Breast epithelium (tissue), 3 donors: ENCODE results near the gene TRIM37.

Experiments used
- POLR2A ChIP-seq: fragments of 450-650 bp; IDR thresholded peaks from one replicate; pipeline ENCODE4 v1.6.1; 2016; ENCODE audit warnings: antibody characterized with exemption, mild to moderate bottlenecking, moderate library complexity
- TF ChIP-seq, protein P1 (sequence below), 3 donors: fragments of 450-650 bp; IDR thresholded peaks; one replicate each; pipeline ENCODE4 v1.5.1; 2016 to 2017; ENCODE audit warnings: antibody characterized with exemption in 3 of 3, mild to moderate bottlenecking in 3 of 3, moderate library complexity in 3 of 3

DNA sequence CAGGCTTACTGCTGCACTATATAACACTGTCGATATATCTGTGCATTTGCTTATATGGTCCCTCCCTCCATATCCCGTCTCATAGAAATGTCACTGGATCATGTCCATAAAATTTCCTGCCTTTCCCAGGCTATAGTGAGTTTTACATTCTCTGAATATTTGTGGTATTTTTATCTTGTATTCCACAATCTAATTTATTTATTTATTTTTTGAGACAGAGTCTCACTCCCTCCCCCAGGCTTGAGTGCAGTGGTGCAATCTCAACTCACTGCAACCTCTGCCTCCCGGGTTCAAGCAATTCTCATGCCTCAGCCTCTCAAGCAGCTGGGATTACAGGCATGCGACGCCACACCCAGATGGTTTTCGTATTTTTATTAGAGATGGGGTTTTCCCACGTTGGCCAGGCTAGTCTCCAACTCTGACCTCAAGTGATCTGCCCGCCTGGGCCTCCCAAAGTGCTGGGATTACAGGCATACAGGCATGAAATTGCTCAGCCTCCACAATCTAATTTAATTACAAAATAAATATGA is 12.9 kb downstream of the TRIM37 start:
- TF ChIP-seq, protein P1, sequence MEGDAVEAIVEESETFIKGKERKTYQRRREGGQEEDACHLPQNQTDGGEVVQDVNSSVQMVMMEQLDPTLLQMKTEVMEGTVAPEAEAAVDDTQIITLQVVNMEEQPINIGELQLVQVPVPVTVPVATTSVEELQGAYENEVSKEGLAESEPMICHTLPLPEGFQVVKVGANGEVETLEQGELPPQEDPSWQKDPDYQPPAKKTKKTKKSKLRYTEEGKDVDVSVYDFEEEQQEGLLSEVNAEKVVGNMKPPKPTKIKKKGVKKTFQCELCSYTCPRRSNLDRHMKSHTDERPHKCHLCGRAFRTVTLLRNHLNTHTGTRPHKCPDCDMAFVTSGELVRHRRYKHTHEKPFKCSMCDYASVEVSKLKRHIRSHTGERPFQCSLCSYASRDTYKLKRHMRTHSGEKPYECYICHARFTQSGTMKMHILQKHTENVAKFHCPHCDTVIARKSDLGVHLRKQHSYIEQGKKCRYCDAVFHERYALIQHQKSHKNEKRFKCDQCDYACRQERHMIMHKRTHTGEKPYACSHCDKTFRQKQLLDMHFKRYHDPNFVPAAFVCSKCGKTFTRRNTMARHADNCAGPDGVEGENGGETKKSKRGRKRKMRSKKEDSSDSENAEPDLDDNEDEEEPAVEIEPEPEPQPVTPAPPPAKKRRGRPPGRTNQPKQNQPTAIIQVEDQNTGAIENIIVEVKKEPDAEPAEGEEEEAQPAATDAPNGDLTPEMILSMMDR (IDR thresholded peaks at IDR 0.05), result no peak
- no peak for TF ChIP-seq POLR2A
